ENCODE results near the gene C1QTNF9.
"Not testable (repeated sequence)": the region's sequence is repeated elsewhere in the genome, so short reads cannot be mapped to it uniquely, and the experiment has no call there.

The C1QTNF9 gene

GRCh38 chr13:24282256-24282655 is 27.1 kb upstream of the C1QTNF9 start:
- no peak for FAIRE-seq

GRCh38 chr13:24284889-24285565 is 24.4 kb upstream of the C1QTNF9 start:
- no peak for FAIRE-seq

GRCh38 chr13:24286624-24287023 is 22.8 kb upstream of the C1QTNF9 start:
- FAIRE-seq: no peak

GRCh38 chr13:24287748-24288287 is 21.6 kb upstream of the C1QTNF9 start:
- no peak for FAIRE-seq

- no peak for FAIRE-seq
Observed at GRCh38 chr13:24288870-24289269, 20.5 kb upstream of the C1QTNF9 start.

GRCh38 chr13:24290280-24290932 is 19.0 kb upstream of the C1QTNF9 start:
- FAIRE-seq: no peak

GRCh38 chr13:24292481-24292880 is 16.9 kb upstream of the C1QTNF9 start:
- no peak for FAIRE-seq

- no peak for FAIRE-seq
Observed at GRCh38 chr13:24293746-24294145, 15.6 kb upstream of the C1QTNF9 start.

GRCh38 chr13:24299488-24300114 is 9.8 kb upstream of the C1QTNF9 start:
- FAIRE-seq: no peak

- no peak for FAIRE-seq
Observed at GRCh38 chr13:24301434-24301833, 7.9 kb upstream of the C1QTNF9 start.

- FAIRE-seq: no peak
Observed at GRCh38 chr13:24301911-24302310, 7.5 kb upstream of the C1QTNF9 start.

- no peak for FAIRE-seq
Observed at GRCh38 chr13:24304620-24305019, 4.8 kb upstream of the C1QTNF9 start.

- FAIRE-seq: no peak
Observed at GRCh38 chr13:24306632-24307031, 2.7 kb upstream of the C1QTNF9 start.

GRCh38 chr13:24307211-24308067 is 1.9 kb upstream of the C1QTNF9 start:
- no peak for FAIRE-seq

GRCh38 chr13:24308068-24308445 is 1.3 kb upstream of the C1QTNF9 start:
- FAIRE-seq: no peak

- FAIRE-seq: no peak
Observed at GRCh38 chr13:24308488-24309020, 826 bp upstream of the C1QTNF9 start.

GRCh38 chr13:24313439-24313838 is 4.1 kb downstream of the C1QTNF9 start:
- no peak for FAIRE-seq

GRCh38 chr13:24317835-24318234 is 8.5 kb downstream of the C1QTNF9 start:
- FAIRE-seq: not testable (repeated sequence)

GRCh38 chr13:24318878-24319277 is 9.5 kb downstream of the C1QTNF9 start:
- not testable (repeated sequence) for FAIRE-seq

GRCh38 chr13:24319641-24320040 is 10.3 kb downstream of the C1QTNF9 start:
- not testable (repeated sequence) for FAIRE-seq

GRCh38 chr13:24321416-24321815 is 12.0 kb downstream of the C1QTNF9 start:
- FAIRE-seq: not testable (repeated sequence)

GRCh38 chr13:24322470-24322869 is 13.1 kb downstream of the C1QTNF9 start:
- not testable (repeated sequence) for FAIRE-seq

Measured in islet of Langerhans (tissue), 1 donor.